Measurements from ENCODE around the gene VENTX. TPM values are rescaled to one million over a fixed set of nuclear protein-coding genes. Genes with fewer than 3 reads are reported as not detected.

VENTX gene, protein sequence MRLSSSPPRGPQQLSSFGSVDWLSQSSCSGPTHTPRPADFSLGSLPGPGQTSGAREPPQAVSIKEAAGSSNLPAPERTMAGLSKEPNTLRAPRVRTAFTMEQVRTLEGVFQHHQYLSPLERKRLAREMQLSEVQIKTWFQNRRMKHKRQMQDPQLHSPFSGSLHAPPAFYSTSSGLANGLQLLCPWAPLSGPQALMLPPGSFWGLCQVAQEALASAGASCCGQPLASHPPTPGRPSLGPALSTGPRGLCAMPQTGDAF
- total RNA-seq, result not detected

DNA sequence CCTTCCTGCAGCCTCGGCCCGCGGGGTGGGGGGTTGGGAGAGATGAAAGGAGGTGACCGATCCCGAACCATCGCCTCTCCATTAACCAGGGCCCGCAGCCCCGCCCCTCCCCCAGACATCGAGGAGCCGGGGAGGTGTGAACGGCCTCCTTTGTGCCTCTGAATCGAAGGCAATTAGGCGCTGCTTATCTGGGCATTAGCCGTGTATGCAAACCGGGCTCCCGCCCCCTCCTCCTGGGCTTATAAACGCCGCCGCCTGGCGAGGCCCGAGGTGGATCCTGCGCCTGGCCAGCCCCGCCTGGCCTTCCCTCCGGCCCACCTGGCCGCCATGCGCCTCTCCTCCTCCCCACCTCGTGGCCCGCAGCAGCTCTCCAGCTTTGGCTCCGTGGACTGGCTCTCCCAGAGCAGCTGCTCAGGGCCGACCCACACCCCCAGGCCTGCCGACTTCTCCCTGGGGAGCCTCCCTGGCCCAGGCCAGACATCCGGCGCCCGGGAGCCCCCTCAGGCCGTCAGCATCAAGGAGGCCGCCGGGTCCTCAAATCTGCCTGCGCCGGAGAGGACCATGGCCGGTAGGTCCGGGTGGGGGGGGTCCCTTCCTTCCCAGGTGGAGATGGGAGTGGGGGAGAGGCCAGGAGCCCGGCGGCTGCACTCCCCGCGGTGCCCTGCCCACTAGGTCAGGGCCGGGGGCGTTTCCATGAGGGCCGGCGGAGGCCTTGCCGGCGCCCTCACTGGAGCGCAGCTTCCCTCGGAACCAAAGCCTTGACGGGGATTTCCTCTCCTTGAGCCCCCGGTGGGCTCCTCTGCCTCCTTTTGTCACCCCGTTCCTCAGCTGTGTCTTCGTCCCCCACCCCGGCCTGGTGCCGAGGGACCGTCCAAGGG is at the start of gene VENTX:
Gene VENTX, plus strand, starts transcription at position 268 of the 878 bp plus-strand sequence. Its CDS starts 60 bp downstream, at position 328.
- Mint-ChIP-seq H3K27ac (no peak within 1 kb of the TSS), H3K27me3 (peaks cover 61% of the 10 kb centered on the region), H3K4me3 (no peak within 1 kb of the TSS), H3K36me3 (ENCODE audit: low read depth) (no peaks in the 10 kb centered on the region), H3K4me1 (peaks cover 28% of the 10 kb centered on the region), H3K9me3 (no peaks in the 10 kb centered on the region)
- CTCF ChIA-PET, result no interaction called here
- POLR2A ChIA-PET, result no interaction called here
- DNase-seq, result no peak

DNA sequence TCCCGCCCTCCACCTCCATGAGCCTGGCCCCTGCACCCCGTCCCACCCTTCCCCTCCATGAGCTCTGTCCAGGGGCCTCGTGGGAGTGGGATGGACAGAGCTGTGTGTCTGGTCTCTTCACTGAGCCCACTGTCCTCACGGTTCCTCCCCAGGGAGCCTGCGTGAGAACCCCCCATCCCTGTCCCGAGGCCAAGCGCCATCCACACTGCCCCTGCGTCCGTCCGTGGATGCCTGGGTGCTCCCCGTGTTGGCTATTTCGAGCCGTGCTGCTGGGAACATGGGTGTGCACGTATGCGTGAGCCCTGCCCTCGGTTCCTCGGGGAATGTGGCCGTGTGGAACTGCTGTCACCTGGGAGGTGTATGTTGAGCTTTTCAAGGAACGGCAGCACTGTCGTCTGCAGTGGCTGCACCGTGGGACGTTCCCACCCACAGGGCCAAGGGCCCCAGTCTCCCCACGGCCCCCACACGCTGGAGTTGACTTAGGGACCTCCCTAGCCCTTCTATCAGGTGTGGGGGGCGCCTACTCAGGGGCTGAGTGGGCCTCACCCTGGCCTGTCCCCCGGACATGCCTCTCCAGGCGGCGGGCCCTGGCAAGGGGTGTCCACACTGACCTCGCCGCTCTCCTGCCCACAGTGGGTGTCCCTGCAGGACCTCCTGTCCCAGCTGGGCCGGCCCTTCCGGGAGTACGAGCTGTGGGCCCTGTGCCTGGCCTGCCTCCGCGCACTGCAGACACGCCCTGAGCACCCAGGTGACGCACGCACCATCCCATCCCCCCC is 49.6 kb upstream of the VENTX start:
- ChIA-PET POLR2A (no interaction called here), CTCF (no interaction called here)
- peaks cover 7% of the 10 kb centered on the region for H3K9me3 Mint-ChIP-seq
- H3K4me3 Mint-ChIP-seq, result no peak overlapping the region
- H3K36me3 Mint-ChIP-seq (ENCODE audit: low read depth), result no peaks in the 10 kb centered on the region
- no peak overlapping the region for H3K27ac Mint-ChIP-seq
- peaks cover 7% of the 10 kb centered on the region for H3K27me3 Mint-ChIP-seq
- no peak for DNase-seq
- no peaks in the 10 kb centered on the region for H3K4me1 Mint-ChIP-seq

DNA sequence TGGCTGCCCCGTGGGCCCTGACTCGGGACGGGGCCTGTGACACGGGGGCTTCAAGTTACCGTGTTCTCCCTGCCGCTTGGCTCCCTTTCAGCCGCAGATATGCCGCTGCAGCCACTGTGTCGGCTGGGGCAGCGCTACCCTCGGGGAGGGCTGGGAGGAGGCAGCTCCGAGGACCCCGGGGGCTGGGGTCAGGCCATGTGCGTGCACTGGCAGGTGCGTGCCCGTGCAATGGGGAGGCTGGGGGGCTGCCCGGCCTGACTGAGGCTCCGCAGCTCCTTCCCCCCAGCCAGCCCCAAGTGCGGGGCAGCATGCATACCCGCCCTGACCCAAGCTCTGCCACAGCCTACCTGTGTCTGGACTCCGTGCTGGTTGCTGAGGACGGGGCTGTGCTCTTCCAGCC is 48.4 kb upstream of the VENTX start:
- Mint-ChIP-seq H3K9me3 (peaks cover 4% of the 10 kb centered on the region), H3K27me3 (peaks cover 14% of the 10 kb centered on the region), H3K4me3 (no peak overlapping the region), H3K4me1 (no peaks in the 10 kb centered on the region), H3K27ac (no peak overlapping the region), H3K36me3 (ENCODE audit: low read depth) (no peaks in the 10 kb centered on the region)
- POLR2A ChIA-PET, result no interaction called here
- DNase-seq, result no peak
- CTCF ChIA-PET, result no interaction called here

DNA sequence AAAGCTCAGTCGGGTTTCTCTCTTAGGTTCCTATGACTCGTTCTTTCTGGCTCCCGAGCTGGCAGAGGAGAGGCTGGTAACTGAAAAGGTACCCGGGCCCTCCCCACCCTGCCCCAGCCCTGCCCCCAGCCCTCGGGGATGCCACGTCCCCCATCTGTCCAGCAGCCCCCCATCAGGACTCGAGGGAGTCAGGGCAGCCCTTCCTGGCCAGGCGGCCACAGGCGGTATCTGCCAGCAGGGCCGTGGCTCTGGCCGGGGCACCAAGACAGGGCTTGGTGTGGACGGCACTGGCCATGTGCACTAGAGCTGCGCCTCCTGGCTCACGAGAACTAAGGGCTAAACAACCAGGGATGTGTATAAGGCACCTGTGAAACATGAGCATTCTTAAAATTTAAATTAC is 47.9 kb upstream of the VENTX start:
- Mint-ChIP-seq H3K4me3 (no peak overlapping the region), H3K27ac (no peak overlapping the region), H3K9me3 (no peaks in the 10 kb centered on the region), H3K36me3 (ENCODE audit: low read depth) (no peaks in the 10 kb centered on the region), H3K27me3 (peaks cover 18% of the 10 kb centered on the region), H3K4me1 (no peaks in the 10 kb centered on the region)
- ChIA-PET POLR2A (no interaction called here), CTCF (no interaction called here)
- DNase-seq, result no peak

DNA sequence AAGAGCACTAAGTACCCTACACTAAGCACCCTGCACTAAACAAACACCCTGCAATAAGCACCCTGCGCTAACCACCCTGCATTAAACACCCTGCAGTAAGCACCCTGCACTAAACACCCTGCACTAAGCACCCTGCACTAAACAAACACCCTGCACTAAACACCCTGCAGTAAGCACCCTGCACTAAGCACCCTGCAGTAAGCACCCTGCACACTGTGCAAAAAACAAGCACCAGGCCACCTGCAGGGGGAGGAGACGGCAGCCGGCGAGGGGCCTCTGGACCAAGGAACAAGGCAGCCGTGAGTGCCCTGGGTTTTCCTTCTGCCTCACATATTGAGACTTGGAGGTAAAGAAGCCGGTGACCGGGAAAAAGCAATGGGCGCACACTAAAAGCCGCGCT is 47.4 kb upstream of the VENTX start:
- Mint-ChIP-seq H3K27me3 (peaks cover 18% of the 10 kb centered on the region), H3K27ac (no peak overlapping the region), H3K9me3 (no peaks in the 10 kb centered on the region), H3K4me1 (no peaks in the 10 kb centered on the region), H3K36me3 (ENCODE audit: low read depth) (no peaks in the 10 kb centered on the region), H3K4me3 (no peak overlapping the region)
- POLR2A ChIA-PET, result no interaction called here
- CTCF ChIA-PET, result no interaction called here
- DNase-seq, result no peak

DNA sequence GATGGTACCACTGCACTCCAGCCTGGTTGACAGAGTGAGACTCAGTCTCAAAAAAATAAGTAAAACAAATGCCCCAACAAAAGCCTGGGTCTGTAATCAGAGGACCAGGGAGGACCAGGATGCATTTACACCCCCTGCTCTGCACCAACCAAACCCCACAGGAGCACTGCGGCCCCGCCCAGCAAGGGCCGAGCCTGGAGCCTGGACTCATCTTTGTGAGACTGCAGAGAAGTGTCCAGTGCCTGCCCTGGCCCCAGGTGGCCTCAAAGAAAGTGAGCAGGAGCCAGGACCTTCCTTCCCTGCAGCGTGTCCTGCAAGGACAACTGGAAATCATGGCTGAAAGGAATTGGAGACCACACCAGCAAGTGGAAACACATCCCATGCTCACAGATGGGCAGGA is 46.0 kb upstream of the VENTX start:
- no peaks in the 10 kb centered on the region for H3K36me3 Mint-ChIP-seq (ENCODE audit: low read depth)
- no peaks in the 10 kb centered on the region for H3K4me1 Mint-ChIP-seq
- DNase-seq, result no peak
- ChIA-PET CTCF (no interaction called here), POLR2A (no interaction called here)
- H3K9me3 Mint-ChIP-seq, result no peaks in the 10 kb centered on the region
- no peak overlapping the region for H3K4me3 Mint-ChIP-seq
- no peak overlapping the region for H3K27ac Mint-ChIP-seq
- peaks cover 18% of the 10 kb centered on the region for H3K27me3 Mint-ChIP-seq

DNA sequence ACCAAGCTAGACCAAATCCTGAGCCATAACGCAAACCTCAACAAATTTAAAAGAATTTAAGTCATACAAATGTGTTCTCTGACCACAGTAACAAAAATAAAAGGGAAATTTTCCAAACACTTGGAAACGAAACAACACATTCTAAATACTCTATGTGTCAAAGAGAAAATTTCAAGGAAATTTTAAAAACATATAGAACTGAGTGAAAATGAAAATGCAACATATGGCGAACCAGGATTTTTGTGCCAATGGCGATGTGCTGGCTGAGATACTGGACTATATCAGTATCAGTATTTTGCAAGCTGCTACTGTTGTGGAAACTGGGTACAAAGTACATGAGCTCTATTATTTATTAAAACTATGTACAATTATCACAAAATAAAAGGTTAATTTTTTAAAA is 43.5 kb upstream of the VENTX start:
- CTCF ChIA-PET, result no interaction called here
- H3K36me3 Mint-ChIP-seq (ENCODE audit: low read depth), result no peaks in the 10 kb centered on the region
- no peaks in the 10 kb centered on the region for H3K9me3 Mint-ChIP-seq
- POLR2A ChIA-PET, result no interaction called here
- DNase-seq, result no peak
- H3K4me1 Mint-ChIP-seq, result no peaks in the 10 kb centered on the region
- no peak overlapping the region for H3K4me3 Mint-ChIP-seq
- no peak overlapping the region for H3K27ac Mint-ChIP-seq
- peaks cover 18% of the 10 kb centered on the region for H3K27me3 Mint-ChIP-seq

DNA sequence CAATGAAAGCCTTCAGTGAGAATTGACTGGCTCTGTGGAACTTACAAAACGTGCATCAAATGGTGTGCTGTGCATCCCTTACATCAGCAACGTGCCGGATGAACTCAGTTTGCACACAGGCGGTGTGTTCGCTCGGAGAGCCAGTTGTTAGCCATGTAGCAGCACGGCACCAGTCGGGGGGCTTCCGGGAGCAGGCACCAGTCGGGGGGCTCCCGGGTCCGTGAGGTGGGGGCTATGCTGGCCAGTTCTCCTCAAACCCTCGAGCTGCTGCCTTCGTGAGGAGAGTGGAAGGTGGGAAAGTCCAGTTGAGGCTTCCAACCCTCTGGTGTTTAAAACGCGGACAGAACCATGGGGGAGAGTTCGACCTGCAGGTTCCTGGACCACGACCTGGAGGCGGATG is 42.6 kb upstream of the VENTX start:
- Mint-ChIP-seq H3K36me3 (ENCODE audit: low read depth) (no peaks in the 10 kb centered on the region), H3K4me1 (no peaks in the 10 kb centered on the region), H3K4me3 (no peak overlapping the region), H3K27me3 (peaks cover 18% of the 10 kb centered on the region), H3K9me3 (no peaks in the 10 kb centered on the region), H3K27ac (no peak overlapping the region)
- POLR2A ChIA-PET, result no interaction called here
- CTCF ChIA-PET, result no interaction called here
- DNase-seq, result no peak

DNA sequence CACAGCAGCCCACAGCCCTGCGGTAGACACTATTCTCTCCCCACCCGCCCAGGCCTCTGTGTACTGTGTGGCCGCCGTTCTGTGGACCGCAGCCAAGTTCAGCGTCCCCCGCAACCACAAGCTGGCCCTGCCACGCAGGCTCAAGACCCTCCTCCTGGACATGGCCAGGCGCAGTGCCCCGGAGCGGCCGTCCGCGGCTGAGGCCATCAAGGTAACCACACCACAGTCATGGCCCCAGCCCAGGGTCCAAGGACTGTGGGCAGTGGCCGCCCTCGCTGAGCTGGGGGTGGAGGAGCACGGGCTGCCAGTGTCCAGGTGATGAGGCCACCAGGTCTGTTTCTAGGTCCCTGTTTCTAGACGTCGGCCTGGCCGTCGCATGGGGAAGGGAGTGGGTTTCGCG is 42.0 kb upstream of the VENTX start:
- no peaks in the 10 kb centered on the region for H3K36me3 Mint-ChIP-seq (ENCODE audit: low read depth)
- H3K4me3 Mint-ChIP-seq, result no peak overlapping the region
- H3K4me1 Mint-ChIP-seq, result no peaks in the 10 kb centered on the region
- DNase-seq, result no peak
- peaks cover 18% of the 10 kb centered on the region for H3K27me3 Mint-ChIP-seq
- H3K27ac Mint-ChIP-seq, result no peak overlapping the region
- H3K9me3 Mint-ChIP-seq, result no peaks in the 10 kb centered on the region
- POLR2A ChIA-PET, result no interaction called here
- CTCF ChIA-PET, result no interaction called here

DNA sequence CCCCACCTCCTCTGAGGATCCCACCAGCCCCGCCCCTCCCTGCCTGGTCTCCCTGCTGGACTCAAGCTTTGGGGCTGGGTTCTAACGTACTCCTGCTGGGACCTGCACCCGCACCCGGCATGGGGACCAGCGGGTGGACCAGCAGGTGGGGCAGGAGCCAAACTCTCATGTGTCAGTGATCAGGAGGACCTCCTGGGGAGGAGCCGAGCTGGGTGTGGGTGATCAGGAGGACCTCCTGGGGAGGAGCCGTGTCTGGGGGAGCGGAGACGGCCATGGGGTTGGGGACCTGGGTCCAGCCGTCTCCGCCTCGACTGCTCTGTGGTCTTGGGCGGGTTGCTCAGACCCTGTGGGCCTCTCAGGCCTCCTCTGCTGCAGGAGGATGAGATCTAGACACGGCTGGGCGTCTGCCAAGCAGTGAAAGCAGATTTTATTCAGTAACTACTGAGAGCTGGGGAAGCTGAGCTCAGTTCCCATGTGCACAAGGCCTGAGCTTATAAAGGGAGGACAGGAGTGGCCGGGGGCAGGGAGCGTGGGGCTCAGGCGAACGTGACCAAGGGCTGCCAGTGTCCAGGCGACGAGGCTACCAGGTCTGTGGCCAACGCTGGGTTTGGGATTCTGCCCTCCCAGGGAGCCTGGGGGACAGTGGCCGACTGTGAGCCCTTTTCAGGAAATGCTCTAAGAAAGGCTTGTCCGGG is 41.3 kb upstream of the VENTX start:
- ChIA-PET POLR2A (no interaction called here), CTCF (interaction anchor here (1.5 kb wide), 1 partner anchor 53 kb away, joined by 3 read pairs; no protein-coding TSS in a partner anchor)
- no peak for DNase-seq
- Mint-ChIP-seq H3K4me3 (no peak overlapping the region), H3K4me1 (no peaks in the 10 kb centered on the region), H3K27ac (no peak overlapping the region), H3K9me3 (no peaks in the 10 kb centered on the region), H3K36me3 (ENCODE audit: low read depth) (no peaks in the 10 kb centered on the region), H3K27me3 (peaks cover 18% of the 10 kb centered on the region)

DNA sequence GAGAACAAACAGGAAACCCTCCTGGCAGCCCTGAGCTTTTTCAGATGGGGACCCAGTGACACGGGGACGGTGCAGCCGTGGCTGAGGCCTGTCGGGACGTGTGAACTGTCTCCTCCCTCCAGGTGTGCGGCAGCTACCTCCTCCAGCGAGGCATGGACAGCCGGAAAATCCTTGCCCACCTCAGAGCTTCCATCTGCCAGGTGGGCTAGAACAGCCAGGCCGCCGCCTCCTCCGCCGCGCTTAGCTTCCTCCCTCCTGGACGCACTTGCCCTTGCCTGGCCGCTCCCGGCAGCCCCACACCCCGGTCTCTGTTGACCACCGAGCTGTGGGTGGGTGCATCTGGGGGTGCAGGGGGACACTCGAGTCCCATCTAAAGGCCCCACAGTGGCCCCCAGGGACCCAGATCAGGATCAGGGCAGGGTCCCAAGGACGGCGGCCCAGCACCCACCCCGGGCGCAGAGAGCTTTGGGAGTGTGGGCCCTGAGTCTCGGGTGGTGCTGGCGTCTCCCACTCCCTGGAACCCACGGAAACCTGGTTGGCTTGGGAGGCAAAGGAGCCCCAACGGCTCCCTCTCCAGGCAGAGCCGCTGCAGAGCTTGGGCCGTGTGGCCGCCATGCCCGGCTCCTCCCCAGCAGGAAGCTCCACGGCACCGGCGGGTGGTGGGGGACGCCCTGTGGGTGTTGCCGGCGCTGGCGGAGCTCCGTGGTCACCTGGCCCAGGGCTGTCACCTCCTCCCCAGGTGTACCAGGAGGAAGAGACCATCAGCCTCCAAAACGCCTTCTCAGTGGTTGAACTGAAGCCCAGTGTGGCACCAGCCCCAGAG is 40.5 kb upstream of the VENTX start:
- DNase-seq, result no peak
- CTCF ChIA-PET, result interaction anchor here (1.5 kb wide), 1 partner anchor 54 kb away, joined by 3 read pairs; no protein-coding TSS in a partner anchor
- no peaks in the 10 kb centered on the region for H3K9me3 Mint-ChIP-seq
- no peaks in the 10 kb centered on the region for H3K4me1 Mint-ChIP-seq
- POLR2A ChIA-PET, result no interaction called here
- no peaks in the 10 kb centered on the region for H3K36me3 Mint-ChIP-seq (ENCODE audit: low read depth)
- H3K27ac Mint-ChIP-seq, result no peak overlapping the region
- peaks cover 14% of the 10 kb centered on the region for H3K27me3 Mint-ChIP-seq
- no peak overlapping the region for H3K4me3 Mint-ChIP-seq

DNA sequence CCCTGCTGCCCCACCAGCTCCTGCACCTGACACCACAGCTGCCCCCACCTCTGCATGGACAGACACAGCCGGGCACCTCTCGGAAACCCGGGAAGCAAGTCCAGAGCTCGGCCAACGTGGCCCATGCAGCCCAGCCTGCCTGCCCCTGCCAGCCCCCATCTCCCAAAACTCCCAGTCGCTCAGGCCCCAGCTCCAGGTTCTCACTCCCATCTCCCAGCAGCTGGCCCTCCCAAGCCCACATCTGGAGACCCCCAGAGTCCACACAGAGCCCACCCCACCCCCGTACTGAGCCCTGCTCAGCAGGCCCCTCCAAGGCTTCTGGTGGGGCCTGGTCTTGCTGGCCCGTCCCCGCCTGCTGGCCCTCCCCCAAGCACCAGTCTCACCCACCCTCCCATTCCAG is 39.9 kb upstream of the VENTX start:
- H3K9me3 Mint-ChIP-seq, result no peaks in the 10 kb centered on the region
- CTCF ChIA-PET, result interaction anchor here (1.5 kb wide), 1 partner anchor 54 kb away, joined by 3 read pairs; no protein-coding TSS in a partner anchor
- no peak overlapping the region for H3K27ac Mint-ChIP-seq
- no peaks in the 10 kb centered on the region for H3K4me1 Mint-ChIP-seq
- POLR2A ChIA-PET, result no interaction called here
- no peak for DNase-seq
- H3K4me3 Mint-ChIP-seq, result no peak overlapping the region
- H3K36me3 Mint-ChIP-seq (ENCODE audit: low read depth), result no peaks in the 10 kb centered on the region
- H3K27me3 Mint-ChIP-seq, result peaks cover 10% of the 10 kb centered on the region
